Measurements from ENCODE around the gene SKOR2.
A peak's percentile ranks its signal among the peaks of the same experiment; 100 is the strongest.
"Not testable (repeated sequence)": the region's sequence is repeated elsewhere in the genome, so short reads cannot be mapped to it uniquely, and the experiment has no call there.

SKOR2 gene

DNA sequence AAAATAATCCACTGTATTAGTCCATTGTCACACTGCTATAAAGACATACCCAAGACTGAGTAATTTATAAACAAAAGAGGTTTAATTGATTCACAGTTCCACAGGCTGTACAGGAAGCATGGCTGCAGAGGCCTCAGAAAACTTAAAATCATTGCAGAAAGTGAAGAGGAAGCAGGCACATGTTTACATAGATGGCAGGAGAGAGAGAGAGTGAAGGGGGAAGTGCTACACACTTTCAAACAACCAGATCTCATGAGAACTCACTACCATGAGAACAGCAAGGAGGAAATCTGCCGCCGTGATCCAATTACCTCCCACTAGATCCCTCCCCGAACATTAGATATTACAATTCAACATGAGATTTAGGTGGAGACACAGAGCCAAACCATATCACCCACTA, 55.5 kb downstream of the SKOR2 start:
- not testable (repeated sequence) for DNase-seq

DNA sequence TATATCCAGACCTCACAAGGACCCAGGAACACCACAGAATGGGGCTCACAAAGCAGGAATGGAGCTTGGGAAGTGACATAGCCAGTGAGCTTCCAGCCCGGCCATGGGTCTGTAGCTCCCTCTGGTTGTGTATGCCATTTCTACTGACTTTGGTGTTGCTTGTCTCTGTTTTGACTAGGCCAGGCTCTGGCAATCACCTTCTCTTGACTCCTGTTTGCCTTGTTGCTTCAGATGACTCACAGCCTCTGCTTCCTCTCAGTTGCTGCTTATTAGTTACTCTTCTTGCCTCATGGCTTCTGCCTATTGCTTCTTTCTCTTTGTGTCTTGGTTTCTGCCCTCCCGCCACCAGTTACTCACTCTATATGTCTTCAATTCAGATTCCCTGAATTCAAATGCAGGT, 59.5 kb downstream of the SKOR2 start:
- no peak for DNase-seq

DNA sequence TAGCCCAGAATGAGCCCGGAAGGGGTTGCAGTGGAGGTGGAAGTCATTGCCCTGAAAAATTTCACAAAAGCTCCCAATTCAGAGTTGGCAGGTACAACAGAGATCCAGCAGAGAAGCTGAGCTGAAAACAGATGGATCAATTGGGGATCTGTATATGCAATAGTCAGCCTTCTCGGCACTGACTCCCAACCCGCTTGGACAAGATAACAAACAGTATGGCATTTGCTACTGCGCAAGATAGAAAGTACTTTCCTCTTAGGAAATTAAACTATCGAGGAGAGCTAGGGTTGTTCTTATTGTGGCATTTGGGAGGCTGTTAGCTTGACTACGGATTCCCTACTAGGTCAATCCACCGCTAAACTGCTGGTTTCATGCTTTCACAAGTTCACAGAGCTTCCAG, 63.7 kb downstream of the SKOR2 start:
- DNase-seq = no peak

DNA sequence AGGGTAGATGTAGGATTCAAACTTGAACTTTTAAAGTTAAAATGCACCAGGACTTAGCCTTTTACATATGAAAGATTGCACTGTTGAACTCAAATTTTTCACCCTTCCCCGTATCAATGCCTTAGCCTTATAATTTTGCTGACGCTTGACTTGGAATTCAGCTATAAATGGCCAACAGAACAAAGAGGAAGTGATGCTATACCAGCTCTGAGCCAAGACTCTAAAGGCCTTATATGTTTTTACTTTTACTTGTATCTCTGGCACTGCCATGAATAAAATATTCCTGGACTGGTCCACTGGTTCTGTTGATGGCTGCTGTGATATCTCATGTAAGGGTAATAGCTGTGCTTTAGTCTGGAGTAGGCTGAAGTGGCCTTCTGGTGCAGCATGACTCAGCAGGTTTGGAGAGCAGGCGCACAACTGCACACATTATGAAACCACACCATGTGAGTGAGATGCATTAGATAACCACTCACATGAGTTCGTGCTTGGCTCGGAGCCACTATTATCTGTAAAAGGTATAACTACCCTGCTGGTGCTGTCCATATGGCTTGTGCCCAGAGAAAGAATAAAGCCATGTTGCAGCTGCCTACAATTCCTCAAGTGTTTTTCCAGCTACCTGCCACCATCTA, 66.9 kb downstream of the SKOR2 start:
- DNase-seq = no peak

DNA sequence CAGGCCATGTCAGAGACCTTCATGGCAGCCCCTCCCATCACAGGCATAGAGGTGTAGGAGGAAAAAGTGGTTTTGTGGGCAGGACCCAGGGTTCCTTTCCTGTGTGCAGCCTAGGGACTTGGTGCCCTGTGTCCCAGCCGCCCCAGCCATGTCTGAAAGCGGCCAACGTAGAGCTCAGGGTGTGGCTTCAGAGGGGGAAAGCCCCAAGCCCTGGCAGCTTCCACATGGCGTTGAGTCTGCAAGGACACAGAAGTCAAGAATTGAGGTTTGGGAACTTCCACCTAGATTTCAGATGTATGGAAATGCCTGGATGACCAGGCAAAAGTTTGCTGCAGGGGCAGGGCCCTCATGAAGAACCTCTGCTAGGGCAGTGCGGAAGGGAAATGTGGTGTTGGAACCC, 69.3 kb downstream of the SKOR2 start:
- not testable (repeated sequence) for DNase-seq

DNA sequence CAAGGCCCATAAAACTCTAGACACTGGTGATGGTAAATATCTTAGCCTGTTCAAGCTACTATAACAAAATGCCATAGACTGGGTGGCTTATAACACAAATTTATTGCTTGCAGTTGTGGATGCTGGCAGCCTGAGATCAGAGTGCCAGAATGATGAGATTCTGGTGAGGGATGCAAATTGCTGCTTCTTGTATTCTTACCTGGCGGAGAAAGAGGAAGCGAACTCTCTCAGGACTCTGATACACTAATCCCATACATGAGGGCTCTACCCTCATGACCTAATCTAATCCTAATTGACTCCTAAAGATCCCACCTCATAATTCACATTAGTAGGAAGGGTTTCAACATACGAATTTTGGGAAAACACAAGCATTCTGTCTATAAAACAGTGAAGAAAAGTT, 70.7 kb downstream of the SKOR2 start:
- no peak for DNase-seq

DNA sequence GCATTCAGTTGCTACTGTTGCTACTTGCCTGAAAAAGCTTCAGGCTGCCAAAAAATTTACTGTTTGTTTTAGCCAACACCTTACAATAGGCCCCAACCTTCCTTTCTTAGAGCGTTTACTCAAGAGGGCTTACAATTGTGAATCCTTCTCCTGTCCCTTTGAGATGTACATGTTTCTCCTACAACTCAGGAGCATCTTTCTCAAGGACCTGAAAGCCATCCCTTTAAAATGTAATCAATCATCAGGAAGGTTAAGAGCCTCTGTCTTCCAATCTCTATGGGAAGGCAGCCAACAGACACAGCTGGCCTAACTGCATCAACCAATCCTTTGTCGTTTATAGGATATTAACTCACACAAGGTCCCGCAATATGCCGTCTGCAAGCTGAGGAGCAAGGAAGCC, 71.9 kb downstream of the SKOR2 start:
- no peak for DNase-seq

DNA sequence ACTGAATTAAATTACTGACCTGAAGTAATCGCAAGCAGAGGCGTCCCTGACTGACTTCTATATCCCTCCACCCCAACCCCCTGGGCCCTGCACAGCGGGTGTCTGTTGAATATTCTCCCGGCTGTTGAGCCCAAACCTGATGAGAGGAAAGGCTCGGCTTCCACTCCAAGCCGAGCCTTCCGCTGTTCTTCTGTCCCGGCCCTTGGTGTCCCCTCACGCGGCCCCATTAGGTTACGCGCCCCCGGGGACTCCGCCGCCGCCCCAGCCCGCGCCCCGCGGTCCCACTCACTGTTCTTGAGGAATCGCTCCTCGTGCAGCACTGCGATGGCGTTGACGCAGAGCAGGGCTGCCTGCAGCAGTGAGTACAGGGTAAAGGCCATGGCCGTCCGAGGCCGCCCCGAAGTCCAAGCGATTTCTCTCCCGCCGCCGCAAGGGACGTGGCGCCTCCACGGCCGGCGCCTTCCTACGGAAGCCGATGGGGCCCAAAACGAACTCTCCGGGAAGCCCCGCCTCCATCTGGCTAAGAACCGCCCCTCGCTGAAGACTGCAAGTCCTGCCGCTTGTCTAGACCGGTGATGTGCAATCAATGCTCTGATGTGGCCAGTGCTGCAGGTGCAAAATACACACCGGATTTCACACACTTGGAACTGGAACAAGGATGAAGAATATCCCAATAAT, 75.4 kb downstream of the SKOR2 start, which contains the start of gene IER3IP1:
Gene IER3IP1, minus strand, starts transcription at position 467 of the 678 bp plus-strand sequence. Its CDS starts 87 bp downstream, at position 380.
- peak; percentile 86 for DNase-seq

DNA sequence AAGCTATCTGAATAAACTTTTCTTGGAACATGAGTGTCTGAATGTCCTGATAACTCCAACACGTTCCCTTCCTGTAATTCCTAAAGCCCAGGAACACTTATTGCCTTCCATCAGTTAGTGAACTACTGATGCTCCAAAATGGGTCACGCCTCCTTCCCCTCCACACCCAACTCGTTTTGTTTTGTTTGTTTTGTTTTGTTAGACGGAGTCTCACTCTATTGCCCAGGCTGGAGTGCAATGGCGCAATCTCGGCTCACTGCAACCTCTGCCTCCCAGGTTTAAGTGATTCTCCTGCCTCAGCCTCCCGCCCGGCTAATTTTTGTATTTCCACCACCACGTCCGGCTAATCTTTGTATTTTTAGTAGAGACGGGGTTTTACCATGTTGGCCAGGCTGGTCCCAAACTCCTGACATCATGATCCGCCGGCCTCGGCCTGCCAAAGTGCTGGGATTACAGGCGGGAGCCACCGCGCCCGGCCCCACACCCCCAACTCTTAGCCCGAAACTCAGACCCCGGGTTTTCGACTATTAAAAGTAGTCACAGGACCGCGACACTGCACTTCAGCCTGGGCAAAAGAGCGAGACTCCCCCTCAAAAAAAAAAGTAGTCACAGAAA, 76.1 kb downstream of the SKOR2 start:
- DNase-seq = no peak

DNA sequence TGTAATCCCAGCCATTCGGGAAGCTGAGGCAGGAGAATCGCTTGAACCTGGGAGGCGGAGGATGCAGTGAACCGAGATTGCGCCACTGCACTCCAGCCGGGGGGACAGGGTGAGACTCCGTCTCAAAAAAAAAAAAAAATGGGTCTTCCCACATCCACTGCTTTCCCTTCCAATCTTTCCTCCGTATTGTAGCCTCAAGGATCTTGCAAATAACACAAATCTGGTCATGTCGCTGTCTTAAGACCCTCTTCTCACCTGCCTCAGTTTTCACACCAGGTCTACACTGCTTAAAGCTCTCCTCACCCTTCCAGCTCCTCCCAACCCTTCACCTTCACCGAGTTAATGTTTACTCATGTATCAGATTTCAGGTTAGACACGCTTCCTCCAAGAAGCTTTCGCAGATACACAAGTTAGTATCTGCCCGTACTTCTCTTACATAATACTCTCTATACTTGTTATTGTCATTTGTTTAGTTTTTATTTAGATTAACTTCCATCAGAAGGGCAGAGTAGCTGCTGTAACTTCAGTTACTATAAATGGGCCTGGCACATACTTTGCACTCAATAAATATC, 76.8 kb downstream of the SKOR2 start:
- DNase-seq = no peak

DNA sequence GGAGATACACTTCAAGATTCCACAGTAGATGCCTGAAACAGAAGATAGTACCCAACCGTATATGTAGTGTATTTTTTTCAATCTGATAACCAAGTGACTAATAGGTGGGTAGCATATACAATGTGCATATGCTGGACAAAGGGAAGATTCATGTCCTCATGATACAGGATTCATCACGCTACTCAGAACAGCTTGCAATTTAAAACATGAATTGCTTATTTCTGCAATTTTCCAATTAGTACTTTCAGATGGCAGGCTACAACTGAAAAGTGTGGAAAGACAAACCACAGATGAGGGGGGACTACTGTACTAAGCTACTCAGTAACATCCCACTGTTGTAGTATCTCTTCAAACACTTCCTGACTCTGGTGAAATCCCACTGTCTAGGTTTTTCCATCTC, 79.0 kb downstream of the SKOR2 start:
- no peak for DNase-seq

DNA sequence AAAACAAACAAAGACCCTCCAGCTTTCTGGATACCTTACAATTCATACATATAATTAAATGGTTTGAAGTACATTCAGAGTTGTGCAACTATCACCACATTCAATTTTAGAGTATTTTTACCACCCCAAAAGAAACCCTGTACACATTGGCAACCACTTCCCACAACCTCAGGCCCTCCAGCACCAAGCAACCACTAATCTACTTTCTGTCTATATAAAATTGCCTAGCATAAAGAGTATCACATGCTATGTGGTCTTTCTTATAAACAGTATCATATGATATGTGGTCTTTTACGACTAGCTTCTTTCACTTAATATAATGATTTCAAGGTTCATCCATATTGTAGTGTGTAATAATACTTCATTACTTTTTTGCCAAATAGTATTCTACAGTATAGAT, 82.5 kb downstream of the SKOR2 start:
- DNase-seq = no peak

DNA sequence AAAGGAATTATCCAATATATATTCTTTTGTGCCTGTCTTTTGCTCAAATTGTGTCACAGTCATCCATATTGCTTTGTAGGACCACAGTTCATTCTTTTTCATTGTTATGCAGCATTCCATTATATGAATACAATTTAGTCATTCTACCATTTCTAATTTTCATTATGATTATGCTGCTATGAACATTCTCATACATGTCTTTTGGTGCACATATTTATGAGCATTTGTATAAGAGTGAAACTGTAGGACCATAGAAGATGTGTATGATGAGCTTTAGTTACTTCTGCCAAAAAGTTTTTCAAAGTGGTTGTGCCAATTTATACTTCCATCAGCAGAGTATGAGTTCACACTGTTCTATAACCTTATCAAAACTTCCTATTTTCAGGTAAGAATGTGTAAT, 83.0 kb downstream of the SKOR2 start:
- no peak for DNase-seq

DNA sequence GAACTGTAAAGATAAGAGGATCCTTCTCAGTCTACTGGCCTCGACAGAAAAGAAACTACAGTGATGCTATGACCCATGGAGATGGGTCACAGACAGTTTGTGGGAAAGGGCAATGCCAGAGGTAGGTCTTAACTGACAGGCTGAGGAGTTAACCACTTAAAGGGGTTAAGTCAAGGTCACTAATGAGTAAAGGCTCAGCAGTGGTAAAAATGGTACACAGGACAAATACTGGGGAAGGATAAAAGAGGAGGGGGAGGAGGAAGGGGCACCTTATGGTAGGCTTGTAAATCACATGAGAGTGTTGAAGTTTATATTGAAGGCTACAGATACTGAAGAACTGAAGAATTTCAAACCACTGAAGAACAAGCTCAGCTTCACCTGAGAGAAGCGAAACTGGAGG, 85.2 kb downstream of the SKOR2 start:
- no peak for DNase-seq

DNA sequence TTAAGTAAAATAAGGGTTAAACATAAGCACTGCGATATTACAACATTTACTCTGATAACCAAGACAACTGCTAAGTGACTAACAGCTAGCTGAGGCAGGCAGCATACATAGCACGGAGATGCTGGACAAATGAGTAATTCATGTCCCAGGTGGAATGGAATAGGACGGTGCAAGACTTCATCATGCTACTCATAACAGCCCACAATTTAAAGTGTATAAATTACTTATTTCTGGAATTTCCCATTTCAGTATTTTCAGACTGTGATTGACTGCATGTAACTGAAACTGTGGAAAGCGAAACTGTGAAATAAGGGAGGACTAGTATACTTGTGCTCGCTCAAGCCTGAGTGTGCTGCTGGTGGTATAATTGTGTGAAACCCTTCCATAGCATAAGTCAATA, 88.2 kb downstream of the SKOR2 start:
- DNase-seq = no peak

DNA sequence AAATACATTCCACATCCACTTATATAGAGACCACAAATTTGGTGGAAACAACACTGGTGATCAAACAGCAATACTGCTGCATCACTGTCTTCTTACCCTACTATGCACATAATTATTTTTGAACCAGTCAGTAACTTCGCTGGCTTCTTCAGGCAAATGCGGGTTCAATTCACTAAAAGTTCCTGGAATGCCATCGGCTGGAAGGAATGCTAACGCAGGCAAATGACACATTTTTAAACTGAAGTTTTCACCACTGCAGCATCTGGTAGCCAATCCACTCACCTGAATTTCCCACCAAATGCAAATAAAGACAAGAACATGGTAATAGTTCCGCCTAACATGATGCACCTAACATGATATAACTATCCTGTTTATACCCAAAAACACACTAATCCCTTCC, 91.2 kb downstream of the SKOR2 start:
- DNase-seq = no peak

DNA sequence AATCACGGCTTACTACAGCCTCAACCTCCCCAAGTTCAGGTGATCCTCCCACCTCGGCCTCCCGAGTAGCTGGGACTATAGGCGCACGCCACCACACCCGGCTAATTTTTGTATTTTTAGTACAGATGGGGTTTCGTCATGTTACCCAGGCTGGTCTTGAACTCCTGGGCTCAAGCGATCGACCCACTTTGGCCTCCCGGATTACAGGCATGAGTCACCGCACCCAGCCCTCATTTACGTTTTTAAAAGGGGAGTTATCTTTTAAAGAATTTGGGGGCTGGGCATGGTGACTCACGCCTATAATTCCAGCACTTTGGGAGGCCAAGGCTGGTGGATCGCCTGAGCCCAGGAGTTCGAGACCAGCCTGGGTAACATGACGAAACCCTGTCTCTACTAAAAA, 93.1 kb downstream of the SKOR2 start:
- DNase-seq = not testable (repeated sequence)

Measured in activated gamma-delta T cell treated with Interleukin-2 at 50 U/mL for 16 hours (primary cell).